GM19025 (cell line): Measurements from ENCODE around the gene PKD1.
"Not testable (repeated sequence)": the region's sequence is repeated elsewhere in the genome, so short reads cannot be mapped to it uniquely, and the experiment has no call there.

Source experiments
- ATAC-seq: cut with Tn5 transposase; IDR thresholded peaks from one replicate; pipeline ENCODE4 v1.9.1; 2021; ENCODE audit warnings: mild to moderate bottlenecking, low read depth, moderate library complexity; ENCODE audit not compliant: unreplicated experiment

The PKD1 gene

GRCh38 chr16:2135770-2136490 lies at the start of gene PKD1:
TSS of gene PKD1 (minus strand) at chr16:2135898. CDS start at chr16:2135689, 209 bp downstream.
- not testable (repeated sequence) for ATAC-seq

GRCh38 chr16:2184962-2185361 lies 49.3 kb upstream of the PKD1 start:
- ATAC-seq: no peak

DNA sequence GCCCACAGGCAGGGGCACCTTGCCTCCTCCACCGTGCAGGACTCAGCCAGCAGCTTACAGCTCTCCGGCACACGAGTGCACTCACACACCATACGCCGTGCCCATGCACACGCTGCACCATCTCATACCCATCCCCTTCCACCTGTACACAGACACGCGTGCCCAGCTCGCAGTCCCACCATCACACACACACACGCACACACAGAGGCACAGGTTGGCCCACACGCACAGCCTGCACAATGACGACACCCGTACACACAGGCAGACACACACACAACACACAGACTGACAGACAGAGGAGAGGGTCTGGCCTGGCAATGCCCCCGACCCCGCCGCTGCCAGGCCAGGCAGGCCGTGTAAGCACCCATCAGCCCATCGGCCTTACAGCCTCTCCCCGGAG lies 48.6 kb upstream of the PKD1 start:
- ATAC-seq: no peak

GRCh38 chr16:2183671-2184070 lies 48.0 kb upstream of the PKD1 start:
- no peak for ATAC-seq

DNA sequence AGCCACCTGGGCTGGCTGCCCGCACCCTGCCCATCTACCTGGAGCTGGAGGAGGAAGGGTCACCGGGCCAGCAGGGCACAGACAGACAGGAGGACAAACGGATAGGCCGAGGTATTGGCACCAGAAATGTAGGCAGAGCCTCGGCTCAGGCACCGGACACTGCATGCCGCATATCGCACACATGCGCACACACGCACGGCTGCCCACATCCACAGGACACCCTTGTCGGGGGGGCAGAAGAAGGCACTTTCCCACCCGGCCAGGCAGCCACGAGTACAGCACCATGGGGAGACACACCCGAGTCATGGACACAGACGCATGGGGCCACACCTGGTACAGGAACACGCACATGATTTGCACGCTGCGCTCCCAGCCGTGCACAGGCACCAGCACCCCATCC lies 46.3 kb upstream of the PKD1 start:
- no peak for ATAC-seq

GRCh38 chr16:2180962-2181923 lies 45.5 kb upstream of the PKD1 start:
- ATAC-seq: no peak

DNA sequence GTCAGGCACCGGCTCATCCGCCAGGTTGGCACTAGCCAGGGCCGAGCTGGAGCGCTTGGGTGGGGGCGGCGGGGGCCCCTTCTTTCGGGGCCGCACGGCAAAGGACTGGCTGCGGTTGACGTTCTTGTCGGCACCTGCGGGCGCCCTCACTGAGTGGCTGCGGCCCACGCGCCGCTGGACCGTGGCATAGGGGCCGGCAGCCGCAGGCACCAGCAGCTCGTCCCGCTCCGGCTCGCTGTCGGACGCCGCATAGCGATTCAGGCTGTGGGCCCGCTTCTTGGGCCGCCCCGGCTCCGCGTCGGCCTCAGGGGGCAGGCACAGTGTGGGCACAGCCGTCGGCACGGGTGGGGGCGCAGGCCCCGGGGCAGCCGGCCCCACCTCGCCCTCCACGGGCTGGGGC lies 44.8 kb upstream of the PKD1 start:
- no peak for ATAC-seq

- no peak for ATAC-seq
These were observed 43.9 kb upstream of the PKD1 start for GRCh38 chr16:2179576-2179975.

GRCh38 chr16:2179107-2179501 lies 43.4 kb upstream of the PKD1 start:
- no peak for ATAC-seq

GRCh38 chr16:2178321-2179106 lies 42.8 kb upstream of the PKD1 start:
- no peak for ATAC-seq

GRCh38 chr16:2177561-2177960 lies 41.9 kb upstream of the PKD1 start:
- no peak for ATAC-seq

GRCh38 chr16:2177101-2177500 lies 41.4 kb upstream of the PKD1 start:
- no peak for ATAC-seq

GRCh38 chr16:2176047-2176446 lies 40.3 kb upstream of the PKD1 start:
- no peak for ATAC-seq

DNA sequence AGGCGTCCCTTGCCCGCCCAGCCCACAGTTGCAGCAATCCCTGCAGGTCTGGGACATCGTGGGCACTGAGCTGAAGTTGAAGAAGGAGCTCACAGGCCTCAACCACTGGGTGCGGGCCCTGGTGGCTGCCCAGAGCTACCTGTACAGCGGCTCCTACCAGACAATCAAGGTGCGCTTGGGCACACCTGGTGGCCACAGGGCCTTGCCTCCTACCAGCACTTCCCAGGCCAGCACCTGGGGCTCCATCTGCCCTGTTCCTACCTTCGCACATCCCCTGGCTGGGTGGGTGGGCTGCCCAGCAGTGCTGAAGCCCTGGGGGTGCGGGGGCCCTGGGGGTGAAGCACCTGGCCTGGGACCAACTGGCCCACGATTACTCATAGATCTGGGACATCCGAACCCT lies 39.8 kb upstream of the PKD1 start:
- no peak for ATAC-seq

GRCh38 chr16:2174396-2175131 lies 38.9 kb upstream of the PKD1 start:
- ATAC-seq: no peak

- ATAC-seq: no peak
These were observed 38.2 kb upstream of the PKD1 start for GRCh38 chr16:2173916-2174315.

- no peak for ATAC-seq
These were observed 37.7 kb upstream of the PKD1 start for GRCh38 chr16:2173366-2173765.

- no peak for ATAC-seq
These were observed 37.1 kb upstream of the PKD1 start for GRCh38 chr16:2172688-2173335.

DNA sequence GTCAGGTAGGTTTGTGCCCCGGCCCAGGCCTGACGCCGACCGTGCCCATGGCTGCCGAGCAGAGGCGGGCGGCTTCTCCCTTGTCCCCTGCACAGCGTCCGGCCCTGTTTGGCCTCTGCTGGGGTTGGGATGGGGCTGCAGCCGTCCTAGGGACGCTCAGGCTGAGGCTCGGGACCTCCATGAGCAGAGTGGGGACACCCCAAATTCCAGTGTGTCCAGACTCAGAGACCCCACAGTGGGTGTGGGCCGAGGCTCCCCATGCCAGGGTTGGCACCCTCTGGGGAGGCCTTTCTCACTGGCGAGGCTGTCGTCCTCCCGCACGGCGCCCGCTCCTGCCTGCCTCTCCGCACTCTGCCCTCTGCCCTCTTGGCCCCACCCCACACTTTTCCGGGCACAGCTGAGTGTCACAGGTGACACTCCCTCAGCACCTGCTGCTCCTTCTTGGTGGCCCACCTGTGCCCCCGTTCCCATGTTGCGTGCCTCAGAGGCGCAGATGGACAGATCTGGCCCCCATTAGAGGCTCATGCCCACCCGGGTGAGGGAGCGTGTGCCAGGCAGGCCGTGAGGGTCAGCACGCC lies 36.0 kb upstream of the PKD1 start:
- ATAC-seq: no peak
